Activated CD4-positive, alpha-beta T cell treated with anti-CD3 and anti-CD28 coated beads for 48 hours (primary cell): ENCODE results near the gene EEF1A2.
A peak's percentile ranks its signal among the peaks of the same experiment; 100 is the strongest.

Experiments
- DNase-seq: peaks from one replicate; pipeline ENCODE4 v3.0.0-alpha.2; 2020

The EEF1A2 gene

DNA sequence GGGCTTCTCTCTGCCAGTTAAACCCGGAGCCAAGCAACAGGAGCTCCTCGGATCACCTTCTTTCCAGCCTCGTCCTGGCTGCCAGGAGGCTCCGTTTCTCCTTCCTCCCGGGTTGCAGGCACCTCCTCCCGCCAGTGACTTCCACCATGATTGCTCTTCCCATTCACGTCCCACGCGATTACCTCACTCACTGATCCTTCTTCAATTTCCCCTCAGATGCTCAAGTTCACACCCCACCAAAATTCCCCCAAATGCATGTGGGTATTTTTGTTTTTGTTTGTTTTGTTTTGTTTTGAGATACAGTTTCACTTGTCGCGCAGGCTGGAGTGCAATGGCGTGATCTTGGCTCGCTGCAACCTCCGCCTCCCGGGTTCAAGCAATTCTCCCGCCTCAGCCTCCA, 51.6 kb downstream of the EEF1A2 start:
- no peak for DNase-seq

DNA sequence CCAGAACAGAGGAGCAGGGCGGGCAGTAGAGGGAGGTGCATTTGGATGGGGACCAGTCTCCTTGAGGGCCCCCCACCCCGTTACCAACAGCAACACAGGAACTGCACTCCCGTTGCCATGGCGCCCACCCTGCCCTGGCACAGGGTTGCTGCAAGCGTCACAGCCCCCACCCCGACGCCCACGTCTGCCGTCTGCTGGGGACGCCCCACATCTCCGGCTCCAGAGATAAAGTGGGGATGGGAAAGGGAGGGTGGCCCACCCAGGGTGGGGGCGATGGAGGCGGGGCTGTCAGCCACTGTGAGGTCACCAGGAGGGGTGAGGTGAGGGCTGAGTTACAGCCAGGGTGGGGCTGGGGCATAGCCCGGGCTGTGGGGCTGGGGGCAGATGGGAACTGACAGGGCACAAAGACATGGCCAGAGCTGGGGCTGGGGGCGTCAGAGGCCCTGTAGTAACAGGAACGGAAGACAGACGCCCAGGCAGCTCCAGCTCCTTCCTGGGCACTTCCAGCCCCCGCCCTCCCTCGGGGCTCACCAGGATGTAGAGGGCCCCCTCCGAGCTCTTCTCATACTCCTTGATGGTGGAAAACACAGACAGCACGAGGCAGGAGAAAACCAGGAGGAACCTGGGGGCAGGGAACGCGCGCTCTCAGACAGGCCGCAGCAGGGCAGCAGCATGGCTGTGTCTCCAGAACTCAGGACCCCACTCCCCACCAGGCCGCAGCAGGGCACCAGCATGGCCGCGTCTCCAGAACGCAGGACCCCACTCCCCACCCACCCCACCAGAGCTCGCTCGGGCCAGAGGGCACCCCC, 52.5 kb downstream of the EEF1A2 start:
- DNase-seq: no peak

- DNase-seq: no peak
Observed at GRCh38 chr20:63445075-63445734, 53.7 kb downstream of the EEF1A2 start.

GRCh38 chr20:63444548-63444947, 54.3 kb downstream of the EEF1A2 start:
- no peak for DNase-seq

GRCh38 chr20:63443606-63444395, 55.1 kb downstream of the EEF1A2 start:
- DNase-seq: no peak

DNA sequence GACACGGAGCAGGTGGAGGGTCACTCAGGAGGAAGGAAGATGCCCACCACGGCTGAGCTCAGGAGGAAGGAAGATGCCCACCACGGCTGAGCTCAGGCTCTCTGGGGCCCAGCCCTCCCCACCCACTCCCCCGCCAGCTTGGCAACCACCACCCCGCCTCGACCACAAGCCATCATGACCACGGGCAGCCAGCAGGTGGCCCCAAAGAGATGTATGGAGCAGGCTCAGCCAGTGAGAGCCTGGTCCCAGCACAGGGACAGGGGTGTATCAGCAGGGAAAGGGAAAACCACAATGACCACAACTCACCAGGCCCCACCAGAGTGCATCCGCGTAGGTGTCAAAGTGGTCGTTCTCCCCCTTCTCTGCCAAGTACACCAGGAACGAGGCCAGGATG, 56.8 kb downstream of the EEF1A2 start:
- DNase-seq: peak; percentile 80

- peak; percentile 42 for DNase-seq
Observed at GRCh38 chr20:63441136-63442099, 57.5 kb downstream of the EEF1A2 start.

GRCh38 chr20:63440366-63440955, 58.4 kb downstream of the EEF1A2 start:
- no peak for DNase-seq

GRCh38 chr20:63439866-63440265, 59.0 kb downstream of the EEF1A2 start:
- DNase-seq: no peak

DNA sequence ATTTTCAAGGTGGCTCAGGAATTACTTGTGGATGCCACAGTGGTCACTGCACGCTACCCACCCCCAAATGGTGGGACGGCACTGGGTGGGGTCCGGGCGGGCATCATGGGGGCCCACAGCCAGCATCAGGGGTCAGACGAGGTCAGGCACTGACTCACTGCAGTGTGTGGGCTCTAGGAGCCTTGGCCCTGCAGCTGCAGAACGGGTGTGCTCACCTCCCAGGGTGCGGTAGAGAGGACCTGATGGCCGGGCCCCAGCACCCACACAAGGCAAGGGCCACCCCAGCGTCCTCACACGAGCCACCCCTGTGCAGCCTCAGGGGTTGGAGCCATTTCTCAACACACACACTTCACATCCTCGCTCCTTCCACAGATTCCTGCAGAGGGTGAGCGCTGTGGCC, 60.8 kb downstream of the EEF1A2 start:
- no peak for DNase-seq
